Activated naive CD8-positive, alpha-beta T cell treated with anti-CD3 and anti-CD28 coated beads, Interleukin-2, amount 50 U/mL, for 24 hours (primary cell): ENCODE measurements around the gene SMIM9.
"Not testable (repeated sequence)": the region's sequence is repeated elsewhere in the genome, so short reads cannot be mapped to it uniquely, and the experiment has no call there.

Source experiments
- ATAC-seq: fragments of 150-1000 bp; cut with Tn5 transposase; one replicate; pipeline ENCODE4 v1.10.0; 2021
- DNase-seq: peaks from one replicate; pipeline ENCODE4 v3.0.0; 2021
- H3K27ac Mint-ChIP-seq: one replicate; pipeline ENCODE4 v1.8.0; 2021; ENCODE audit warnings: mild to moderate bottlenecking, mixed read lengths
- H3K27me3 Mint-ChIP-seq: one replicate; pipeline ENCODE4 v1.8.0; 2021; ENCODE audit warnings: mixed read lengths
- H3K36me3 Mint-ChIP-seq: one replicate; pipeline ENCODE4 v1.8.0; 2021; ENCODE audit warnings: low read depth, mixed read lengths
- H3K4me1 Mint-ChIP-seq: one replicate; pipeline ENCODE4 v1.8.0; 2021; ENCODE audit warnings: mixed read lengths
- H3K4me3 Mint-ChIP-seq: one replicate; pipeline ENCODE4 v1.8.0; 2021; ENCODE audit warnings: mild to moderate bottlenecking, moderate library complexity, mixed read lengths
- H3K9me3 Mint-ChIP-seq: one replicate; pipeline ENCODE4 v1.8.0; 2021; ENCODE audit warnings: mixed read lengths

Gene SMIM9

GRCh38 chrX:154834562-154834961 lies at the start of gene SMIM9:
TSS of gene SMIM9 (minus strand) at chrX:154834662. CDS start at chrX:154830856, 3,806 bp downstream.
- Mint-ChIP-seq H3K27ac (no peak within 1 kb of the TSS), H3K4me1 (no peaks in the 10 kb centered on the region), H3K9me3 (no peaks in the 10 kb centered on the region), H3K36me3 (no peaks in the 10 kb centered on the region), H3K27me3 (peaks cover 3% of the 10 kb centered on the region), H3K4me3 (no peak within 1 kb of the TSS)
- no peak for DNase-seq
- ATAC-seq = no peak

DNA sequence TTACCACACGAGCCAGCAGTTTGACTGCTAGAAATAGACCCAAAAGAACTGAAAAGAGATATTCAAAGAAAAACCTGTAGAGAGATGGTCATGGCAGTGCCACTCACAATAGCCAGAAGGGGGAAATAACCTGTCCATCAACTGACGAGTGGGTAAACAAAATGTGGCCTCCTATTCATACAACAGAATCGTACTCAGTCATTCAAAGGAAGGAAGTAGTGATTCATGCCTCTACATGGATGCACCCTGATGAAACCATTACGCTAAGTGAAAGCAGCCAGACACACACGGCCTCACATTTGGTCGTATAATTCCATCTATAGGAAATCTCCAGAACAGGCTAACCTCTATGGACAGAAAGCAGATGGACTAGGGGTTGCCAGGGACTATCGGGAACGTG lies 49.6 kb upstream of the SMIM9 start:
- not testable (repeated sequence) for DNase-seq, H3K36me3 Mint-ChIP-seq, H3K9me3 Mint-ChIP-seq, H3K27ac Mint-ChIP-seq, ATAC-seq, H3K4me1 Mint-ChIP-seq, H3K27me3 Mint-ChIP-seq, H3K4me3 Mint-ChIP-seq

DNA sequence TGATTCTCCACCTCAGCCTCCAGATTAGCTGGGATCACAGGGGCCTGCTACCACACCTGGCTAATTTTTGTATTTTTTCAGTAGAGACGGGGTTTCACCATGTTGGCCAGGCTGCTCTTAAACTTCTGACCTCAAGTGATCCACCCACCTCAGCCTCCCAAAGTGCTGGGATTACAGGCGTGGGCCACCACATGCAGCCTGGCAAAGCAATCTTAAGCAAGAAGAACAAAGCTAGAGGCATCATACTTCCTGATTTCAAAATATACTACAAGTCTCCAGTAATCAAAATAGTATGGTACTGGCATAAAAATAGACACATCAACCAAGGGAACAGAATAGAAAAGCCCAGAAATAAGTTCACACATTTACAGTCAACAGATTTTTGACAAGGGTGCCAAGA lies 38.9 kb upstream of the SMIM9 start:
- Mint-ChIP-seq H3K4me1 (no peaks in the 10 kb centered on the region), H3K36me3 (peaks cover under 1% of the 10 kb centered on the region), H3K4me3 (no peak overlapping the region), H3K27ac (no peak overlapping the region), H3K27me3 (no peaks in the 10 kb centered on the region), H3K9me3 (no peaks in the 10 kb centered on the region)
- DNase-seq = no peak
- no peak for ATAC-seq

- H3K4me3 Mint-ChIP-seq, H3K27me3 Mint-ChIP-seq, H3K4me1 Mint-ChIP-seq, ATAC-seq, H3K36me3 Mint-ChIP-seq, H3K9me3 Mint-ChIP-seq, DNase-seq, H3K27ac Mint-ChIP-seq: not testable (repeated sequence)
These were observed 34.1 kb upstream of the SMIM9 start for GRCh38 chrX:154868522-154868921.

- Mint-ChIP-seq H3K9me3 (no peaks in the 10 kb centered on the region), H3K27me3 (no peaks in the 10 kb centered on the region), H3K4me1 (no peaks in the 10 kb centered on the region), H3K36me3 (peaks cover 2% of the 10 kb centered on the region), H3K27ac (no peak overlapping the region), H3K4me3 (no peak overlapping the region)
- no peak for ATAC-seq
- no peak for DNase-seq
These were observed 20.8 kb upstream of the SMIM9 start for GRCh38 chrX:154855256-154855655.

GRCh38 chrX:154850957-154851611 lies 16.6 kb upstream of the SMIM9 start:
- Mint-ChIP-seq H3K27me3 (no peaks in the 10 kb centered on the region), H3K9me3 (peaks cover 4% of the 10 kb centered on the region), H3K27ac (no peak overlapping the region), H3K36me3 (no peaks in the 10 kb centered on the region), H3K4me1 (no peaks in the 10 kb centered on the region), H3K4me3 (no peak overlapping the region)
- ATAC-seq (no peak), DNase-seq (no peak)

DNA sequence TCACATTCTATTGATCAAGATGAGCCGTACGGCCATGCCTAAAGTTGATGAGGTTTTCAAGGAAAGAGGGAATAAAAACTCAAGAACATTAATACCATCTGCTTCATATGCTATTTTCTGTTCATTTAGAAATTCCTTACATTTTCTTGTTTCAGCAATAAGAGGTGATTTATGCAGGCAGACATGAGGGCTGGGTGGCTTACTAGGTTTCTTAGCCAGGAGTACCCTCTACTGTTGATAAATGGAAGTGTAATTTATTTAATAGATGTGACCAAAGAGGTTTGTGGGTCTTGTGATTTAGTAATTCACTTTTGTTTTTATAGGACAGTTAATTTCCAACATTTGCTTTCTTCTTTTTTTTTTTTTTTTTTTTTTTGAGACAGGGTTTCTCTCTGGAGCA lies 6.4 kb upstream of the SMIM9 start:
- Mint-ChIP-seq H3K4me1 (no peaks in the 10 kb centered on the region), H3K9me3 (no peaks in the 10 kb centered on the region), H3K27ac (no peak overlapping the region), H3K36me3 (no peaks in the 10 kb centered on the region), H3K4me3 (no peak overlapping the region), H3K27me3 (no peaks in the 10 kb centered on the region)
- DNase-seq = no peak
- peak; percentile 52 for ATAC-seq

- no peak overlapping the region for H3K27ac Mint-ChIP-seq
- H3K4me3 Mint-ChIP-seq = no peak overlapping the region
- no peaks in the 10 kb centered on the region for H3K4me1 Mint-ChIP-seq
- no peaks in the 10 kb centered on the region for H3K9me3 Mint-ChIP-seq
- DNase-seq (no peak), ATAC-seq (no peak)
- no peaks in the 10 kb centered on the region for H3K36me3 Mint-ChIP-seq
- no peaks in the 10 kb centered on the region for H3K27me3 Mint-ChIP-seq
These were observed 1.7 kb upstream of the SMIM9 start for GRCh38 chrX:154836163-154836562.

GRCh38 chrX:154833746-154834274 lies 652 bp downstream of the SMIM9 start:
- peaks cover 3% of the 10 kb centered on the region for H3K27me3 Mint-ChIP-seq
- H3K4me1 Mint-ChIP-seq = peaks cover 7% of the 10 kb centered on the region
- H3K27ac Mint-ChIP-seq = no peak overlapping the region
- H3K4me3 Mint-ChIP-seq = no peak overlapping the region
- no peaks in the 10 kb centered on the region for H3K9me3 Mint-ChIP-seq
- ATAC-seq (no peak), DNase-seq (no peak)
- H3K36me3 Mint-ChIP-seq = no peaks in the 10 kb centered on the region

DNA sequence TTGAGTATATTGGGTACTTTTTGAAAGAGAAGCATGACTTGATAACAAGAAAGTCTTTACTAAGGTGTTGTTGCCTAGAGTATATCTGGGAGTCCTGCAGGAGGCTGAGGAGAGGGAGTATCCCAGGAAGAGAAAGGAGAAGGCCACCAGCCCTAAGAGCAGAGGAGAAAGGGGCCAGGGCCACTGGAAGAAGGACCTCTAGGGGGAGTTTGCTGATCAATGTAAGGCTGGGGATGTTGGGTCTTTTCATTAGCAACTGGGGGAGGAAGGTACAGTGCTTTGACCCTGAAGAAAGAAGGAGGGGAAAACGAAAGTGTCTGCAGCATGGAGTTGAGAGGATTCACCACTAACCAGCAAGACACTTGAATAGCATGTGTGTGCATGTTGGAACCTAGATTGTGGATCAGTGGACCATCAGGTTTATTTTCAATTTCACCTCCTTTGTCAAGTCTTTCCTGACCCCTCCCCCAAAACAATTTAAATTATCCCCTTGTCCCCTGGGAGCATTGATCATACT lies 4.5 kb downstream of the SMIM9 start:
- Mint-ChIP-seq H3K36me3 (no peaks in the 10 kb centered on the region), H3K9me3 (no peaks in the 10 kb centered on the region), H3K4me3 (no peak overlapping the region), H3K27ac (no peak overlapping the region), H3K4me1 (peaks cover 20% of the 10 kb centered on the region), H3K27me3 (peaks cover 3% of the 10 kb centered on the region)
- no peak for ATAC-seq
- DNase-seq = no peak

DNA sequence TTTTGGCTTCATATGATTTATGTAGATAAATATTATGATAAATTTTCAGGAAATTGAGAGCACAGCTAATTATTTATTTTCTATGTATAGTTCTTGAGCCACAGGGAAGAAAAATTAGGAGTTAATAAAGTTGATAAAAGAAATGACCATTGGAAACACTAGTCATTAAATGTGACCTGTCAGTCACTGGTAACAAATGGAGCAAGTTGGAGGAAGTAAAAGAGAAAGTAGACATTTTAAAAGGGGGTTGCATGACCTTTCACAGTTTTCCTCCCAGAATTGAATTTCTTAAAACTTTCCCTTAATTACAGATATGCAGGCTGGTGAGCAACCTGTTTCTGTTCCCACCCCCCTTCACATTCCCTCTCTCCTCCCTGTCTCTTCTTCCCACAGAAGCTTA lies 5.3 kb downstream of the SMIM9 start:
- H3K4me1 Mint-ChIP-seq = peaks cover 20% of the 10 kb centered on the region
- no peaks in the 10 kb centered on the region for H3K36me3 Mint-ChIP-seq
- ATAC-seq (no peak), DNase-seq (no peak)
- no peaks in the 10 kb centered on the region for H3K9me3 Mint-ChIP-seq
- H3K4me3 Mint-ChIP-seq = no peak overlapping the region
- no peak overlapping the region for H3K27ac Mint-ChIP-seq
- peaks cover 3% of the 10 kb centered on the region for H3K27me3 Mint-ChIP-seq

GRCh38 chrX:154828016-154828408 lies 6.5 kb downstream of the SMIM9 start:
- Mint-ChIP-seq H3K27ac (no peak overlapping the region), H3K4me1 (peaks cover 22% of the 10 kb centered on the region), H3K36me3 (no peaks in the 10 kb centered on the region), H3K4me3 (no peak overlapping the region), H3K27me3 (peaks cover 3% of the 10 kb centered on the region), H3K9me3 (no peaks in the 10 kb centered on the region)
- no peak for ATAC-seq
- no peak for DNase-seq

DNA sequence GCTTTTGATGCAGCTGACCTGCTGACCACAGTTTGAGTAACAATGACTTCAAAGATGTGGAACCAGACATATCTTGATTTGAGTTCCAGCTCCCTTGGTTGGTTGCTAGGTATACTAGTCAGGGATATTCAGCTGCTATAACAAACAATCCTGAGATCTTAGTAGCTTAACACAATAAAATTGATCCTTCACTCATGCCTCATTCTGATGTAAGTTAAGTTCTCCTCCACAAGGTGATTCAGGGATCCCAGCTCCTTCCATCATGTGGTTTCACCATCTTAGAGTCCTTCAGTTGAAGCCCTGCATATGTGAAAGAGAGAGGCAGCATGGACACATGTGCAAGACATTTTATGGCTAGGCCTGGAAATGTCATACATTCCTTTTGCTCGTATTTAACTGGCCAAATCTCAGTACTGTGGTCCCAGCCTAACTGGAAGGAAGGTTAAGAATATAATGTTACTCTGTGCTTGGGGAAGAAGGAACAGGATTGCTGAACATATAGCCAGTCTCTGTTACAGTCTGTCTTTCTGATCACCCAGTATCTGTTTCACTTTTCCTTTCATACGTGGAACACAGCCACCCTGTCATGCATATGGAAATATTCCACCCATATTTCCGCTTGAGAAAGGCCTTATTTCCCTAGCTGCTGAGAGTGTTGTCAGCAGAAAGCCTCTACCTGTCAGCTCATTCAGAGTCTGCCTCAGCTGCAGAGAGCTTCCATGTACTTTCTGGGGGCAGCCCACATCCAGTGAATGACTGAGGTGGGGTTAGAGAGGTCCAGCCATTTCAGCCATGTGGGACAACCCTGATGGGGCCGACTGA lies 7.1 kb downstream of the SMIM9 start:
- Mint-ChIP-seq H3K36me3 (no peaks in the 10 kb centered on the region), H3K9me3 (no peaks in the 10 kb centered on the region), H3K4me3 (peak overlapping the region; percentile 11), H3K27me3 (peaks cover 3% of the 10 kb centered on the region), H3K4me1 (peaks cover 22% of the 10 kb centered on the region), H3K27ac (peak overlapping the region; percentile 64)
- DNase-seq (no peak), ATAC-seq (peak; percentile 54)

- not testable (repeated sequence) for H3K36me3 Mint-ChIP-seq, DNase-seq, H3K27me3 Mint-ChIP-seq, H3K9me3 Mint-ChIP-seq, H3K27ac Mint-ChIP-seq, ATAC-seq, H3K4me3 Mint-ChIP-seq
- H3K4me1 Mint-ChIP-seq = peaks cover 22% of the 10 kb centered on the region
These were observed 8.9 kb downstream of the SMIM9 start for GRCh38 chrX:154825586-154825985.

DNA sequence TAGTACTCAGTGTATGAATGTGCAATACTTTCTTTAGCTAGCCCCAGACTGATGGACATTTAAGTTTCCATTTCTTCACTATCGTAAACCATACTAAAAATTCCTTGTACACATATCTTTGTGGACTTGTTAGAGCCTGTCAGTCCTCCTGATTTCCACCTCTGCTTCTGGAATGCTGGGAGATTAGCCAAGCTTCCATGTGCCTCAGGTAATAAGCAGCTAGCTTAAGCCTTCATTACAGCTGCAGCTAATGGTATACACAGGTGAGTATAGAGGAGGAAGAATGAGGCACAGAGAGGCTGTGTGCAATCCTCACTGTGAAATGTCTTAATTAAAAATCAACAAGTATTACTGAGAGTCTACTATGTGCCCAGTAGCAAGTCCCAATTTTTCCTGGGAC lies 9.8 kb downstream of the SMIM9 start:
- Mint-ChIP-seq H3K36me3 (no peaks in the 10 kb centered on the region), H3K27me3 (no peaks in the 10 kb centered on the region), H3K27ac (no peak overlapping the region), H3K4me1 (peaks cover 22% of the 10 kb centered on the region), H3K4me3 (no peak overlapping the region), H3K9me3 (no peaks in the 10 kb centered on the region)
- no peak for DNase-seq
- no peak for ATAC-seq
